Stimulated activated CD8-positive, alpha-beta memory T cell treated with anti-CD3 and anti-CD28 coated beads, Interleukin-7, amount 100 ng/mL, for 24 hours (primary cell): ENCODE measurements around the gene TMEM154.

Experiments used
- DNase-seq: peaks from one replicate; pipeline ENCODE4 v3.0.0-alpha.2; 2020; ENCODE audit warnings: low read depth

The TMEM154 gene

DNA sequence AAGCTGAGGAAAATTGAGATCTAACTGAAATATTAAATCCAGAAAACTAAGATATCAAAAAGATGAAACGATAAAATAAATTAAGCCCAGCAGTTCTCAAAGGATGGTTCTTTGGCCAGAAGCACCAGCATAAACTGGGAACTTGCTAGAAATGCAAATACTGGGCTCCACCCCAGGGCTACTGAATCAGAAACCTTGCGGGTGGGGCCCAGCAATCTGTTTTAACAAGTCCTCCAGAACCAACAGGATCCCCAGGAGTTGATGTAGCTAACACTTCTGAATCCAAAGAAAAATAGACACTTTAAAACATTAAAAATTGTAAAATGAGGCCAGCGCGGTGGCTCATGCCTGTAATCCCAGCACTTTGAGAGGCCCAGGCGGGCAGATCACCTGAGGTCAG, 14.1 kb upstream of the TMEM154 start:
- DNase-seq, result no peak

DNA sequence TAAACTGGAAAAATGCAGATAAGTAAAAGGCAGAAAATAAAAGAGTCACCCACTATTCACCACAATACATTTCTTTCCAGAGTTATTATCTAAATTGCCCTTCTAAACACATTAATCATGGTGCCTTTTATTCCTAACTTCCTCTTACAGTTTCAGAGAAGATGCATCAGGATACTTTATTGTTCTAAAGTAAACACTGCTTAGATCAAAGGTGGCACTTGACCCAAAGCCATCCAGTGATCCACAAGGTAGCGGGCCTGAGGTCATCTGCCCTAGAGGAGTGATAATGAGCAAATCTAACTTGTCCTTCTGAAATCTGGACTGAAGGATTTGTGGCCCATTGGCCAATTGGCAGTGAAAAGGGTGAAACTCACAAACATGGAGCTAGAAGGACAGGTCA, 12.0 kb upstream of the TMEM154 start:
- DNase-seq, result no peak

DNA sequence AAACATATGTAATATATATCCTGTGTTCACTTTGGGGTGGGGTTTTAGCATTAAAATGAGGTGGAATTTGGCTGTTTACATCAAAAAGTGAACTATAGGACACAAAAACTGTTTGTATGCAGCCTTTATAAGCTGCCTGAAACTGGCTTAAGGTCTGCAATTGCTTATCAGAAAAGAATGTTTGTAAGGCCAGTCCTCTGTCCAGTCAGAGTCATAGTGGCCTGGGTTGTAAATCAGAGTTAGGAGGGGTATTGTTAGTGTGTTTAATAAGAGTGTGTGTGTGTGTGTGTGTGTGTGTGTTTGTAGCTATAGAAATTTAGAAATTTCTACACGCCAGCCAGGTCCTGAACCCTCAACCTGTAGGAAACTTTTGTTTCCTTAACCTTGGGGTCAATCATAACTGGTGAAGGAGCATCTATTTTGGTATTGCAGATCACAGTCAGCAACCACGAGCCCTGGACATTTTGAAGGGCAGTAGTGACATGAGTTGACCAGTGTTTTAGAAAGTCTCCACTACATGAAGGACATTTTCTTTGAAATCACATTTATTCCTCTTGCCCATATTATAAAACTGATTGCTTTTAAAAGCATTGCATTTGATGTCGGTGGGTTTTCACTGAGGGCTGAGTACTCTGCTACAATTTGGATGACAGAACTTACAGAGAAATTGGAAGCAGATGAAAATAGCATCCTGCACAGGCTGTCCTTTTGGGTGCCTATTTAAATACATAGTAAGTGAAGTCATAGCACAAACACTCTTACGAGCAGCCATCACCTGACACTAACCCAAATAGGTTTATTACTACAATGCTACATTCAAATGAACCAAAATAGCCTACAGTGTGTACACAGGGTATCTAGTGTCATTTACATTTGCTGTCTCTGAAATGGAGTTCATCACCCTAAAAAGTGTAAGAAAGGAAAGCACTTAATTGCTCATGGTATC, 11.2 kb upstream of the TMEM154 start:
- DNase-seq, result no peak

DNA sequence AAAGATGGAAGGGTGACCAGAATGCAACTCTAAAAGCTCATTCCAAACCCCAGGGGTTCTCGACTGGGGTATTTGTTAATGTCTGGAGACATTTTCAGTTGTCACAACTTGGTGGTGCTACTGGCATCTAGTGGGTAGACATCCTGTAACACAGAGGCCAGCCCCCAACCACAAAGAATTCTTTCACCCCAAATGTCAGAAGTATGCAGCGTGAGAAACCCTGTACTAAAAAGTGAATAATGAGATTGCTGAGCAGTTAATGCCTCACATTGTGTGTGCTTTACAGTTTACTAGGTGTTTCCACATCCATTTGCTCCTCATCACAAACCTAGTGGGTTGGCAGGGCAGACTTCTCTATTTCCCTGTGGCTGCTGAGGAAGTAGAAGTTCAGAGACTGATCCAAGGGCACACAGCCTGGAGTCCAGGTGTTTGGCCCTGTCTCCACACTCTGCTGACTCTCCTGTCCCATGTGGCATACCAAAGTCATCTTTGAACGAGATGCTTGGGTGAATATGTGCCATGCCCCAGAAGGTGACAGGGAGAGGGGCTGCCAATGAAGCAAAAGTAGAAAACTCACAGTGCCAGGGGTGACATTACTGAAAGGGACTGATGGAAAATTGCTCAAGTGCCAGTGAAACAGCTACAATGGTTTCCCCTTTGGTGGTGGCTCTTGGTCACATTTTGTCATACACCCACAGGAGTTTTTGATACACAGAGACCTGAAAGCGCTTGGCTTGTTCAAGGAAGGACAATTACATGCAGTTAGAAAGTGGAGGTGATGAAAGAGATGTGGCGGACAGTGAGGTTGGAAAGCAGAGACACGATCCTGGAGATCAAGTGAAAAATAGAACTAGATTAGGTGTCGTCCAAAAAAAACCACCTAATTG, 10.1 kb upstream of the TMEM154 start:
- DNase-seq, result no peak

DNA sequence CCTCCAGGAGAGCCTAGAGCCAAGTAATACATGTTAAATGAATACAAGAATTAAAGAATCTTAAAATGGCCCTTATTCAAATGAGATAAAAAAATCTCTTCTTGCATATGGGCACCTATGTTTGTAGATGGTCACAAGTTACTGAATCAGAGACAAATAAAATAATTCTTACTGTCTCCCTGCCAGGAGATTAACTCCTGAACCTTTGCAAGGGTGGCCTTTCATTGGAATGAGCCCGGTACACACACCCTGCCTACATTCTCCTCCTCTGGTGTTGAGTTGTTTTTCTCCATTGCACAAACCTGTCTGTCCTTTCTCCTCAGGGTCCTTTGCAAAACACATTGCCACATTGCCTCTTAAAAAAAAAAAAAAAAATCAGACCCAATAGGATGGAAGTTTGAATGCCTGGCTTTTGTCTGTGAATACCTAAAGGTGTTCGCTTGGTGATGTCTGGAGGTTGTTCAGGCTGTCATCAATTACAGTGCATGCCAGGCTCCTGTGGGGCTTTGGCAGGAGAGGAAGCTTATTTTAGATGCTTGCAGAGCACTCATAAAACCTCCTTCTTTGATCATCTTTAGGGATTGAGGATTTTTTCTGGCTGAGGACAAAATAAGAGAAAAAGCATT, 8.3 kb upstream of the TMEM154 start:
- no peak for DNase-seq

DNA sequence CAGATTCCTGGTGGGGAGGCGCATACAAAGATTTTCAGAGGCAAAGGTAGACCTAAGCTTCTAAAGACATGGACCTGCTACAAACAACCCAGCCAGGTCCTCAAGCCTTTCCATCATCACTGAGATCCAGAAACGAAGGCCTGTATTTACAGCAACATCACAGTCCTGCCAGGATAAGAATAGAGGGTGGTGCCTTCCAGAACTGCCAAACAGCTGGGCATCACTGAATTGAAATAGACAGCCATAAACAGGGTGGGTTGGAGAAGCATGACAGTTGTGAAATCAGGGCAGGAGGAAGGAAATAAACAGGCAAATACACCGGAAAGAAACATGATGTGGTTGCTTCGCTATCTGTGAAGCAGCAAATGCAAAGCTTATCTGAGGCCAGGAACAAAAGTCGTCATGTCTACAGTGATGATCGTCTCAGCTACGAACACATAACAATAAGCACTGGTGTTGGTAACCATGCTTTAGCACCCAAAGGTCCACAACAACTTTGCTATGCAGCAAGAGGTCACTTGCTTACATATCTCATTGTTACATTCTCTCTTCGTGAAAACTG, 6.7 kb upstream of the TMEM154 start:
- no peak for DNase-seq

DNA sequence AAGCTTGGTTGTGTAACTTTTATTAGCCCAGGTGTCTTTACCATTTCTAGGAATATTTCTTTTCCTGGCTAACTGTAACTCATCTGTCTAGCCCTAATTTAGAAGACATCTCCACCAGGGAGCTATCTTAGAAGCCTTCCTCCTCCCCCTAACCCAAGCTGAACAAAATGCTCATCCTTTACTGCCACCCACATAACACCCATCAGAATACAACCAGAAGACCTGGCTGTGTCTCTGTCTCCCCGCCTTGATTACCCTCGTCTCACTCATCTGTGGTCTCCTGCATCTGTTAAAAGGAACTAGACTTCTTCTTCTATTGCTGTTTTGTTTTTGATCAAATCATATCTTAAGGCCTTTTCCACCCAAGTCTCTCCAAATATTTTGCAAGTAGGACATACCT, 4.8 kb upstream of the TMEM154 start:
- DNase-seq, result no peak

DNA sequence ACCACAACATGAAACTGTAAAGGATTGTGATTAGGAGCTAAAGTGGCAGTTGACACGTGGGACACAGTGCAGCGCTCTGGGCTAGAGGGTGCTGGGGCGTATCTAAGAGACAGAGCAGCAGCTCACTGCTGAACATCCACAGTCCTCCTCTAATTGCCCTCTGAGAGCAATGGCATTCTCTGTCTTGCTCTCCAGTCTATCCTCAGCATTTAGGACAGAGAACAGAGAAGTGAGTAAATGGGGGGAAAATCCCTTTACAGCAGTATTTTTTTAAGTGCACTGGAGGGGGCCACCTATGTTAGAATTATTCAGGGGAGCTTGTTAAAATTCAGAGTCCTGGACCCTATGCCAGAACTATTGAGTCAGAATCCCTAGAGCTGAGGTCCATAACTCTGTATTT, 4.2 kb upstream of the TMEM154 start:
- DNase-seq, result no peak

DNA sequence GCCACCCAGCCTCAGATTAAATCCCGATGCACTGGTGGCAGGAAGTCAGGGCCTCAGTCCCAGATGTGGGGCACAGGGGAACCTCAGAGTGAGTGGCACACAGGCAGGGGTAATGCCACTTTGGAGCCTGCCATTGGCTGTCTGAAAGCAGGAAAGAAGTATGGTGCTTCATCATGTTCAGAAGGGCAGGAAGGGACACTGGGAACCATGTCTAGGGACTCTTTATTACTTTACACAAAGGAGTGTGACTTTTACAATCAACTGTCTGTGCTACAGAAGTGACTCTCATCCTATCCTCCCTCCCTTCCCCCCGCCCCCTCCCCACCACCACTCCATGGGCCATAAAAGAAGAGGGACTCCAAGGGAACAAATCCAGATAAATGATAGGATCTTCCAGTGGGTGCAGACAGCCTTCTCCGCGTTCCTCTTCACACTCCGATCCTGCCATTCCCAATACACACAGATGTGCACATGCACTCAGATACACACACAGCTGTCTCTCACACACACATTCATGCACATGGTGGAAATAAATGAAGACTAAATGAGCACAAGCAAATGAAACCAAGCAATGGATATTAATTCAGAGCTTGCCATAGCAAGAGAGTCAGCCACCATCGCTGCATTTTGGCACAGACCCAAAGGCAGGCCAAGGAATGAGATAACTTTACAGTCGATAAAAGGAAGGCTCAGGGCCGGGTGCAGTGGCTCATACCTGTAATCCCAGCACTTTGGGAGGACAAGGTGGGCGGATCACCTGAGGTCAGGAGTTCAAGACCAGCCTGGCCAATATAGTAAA, 2.5 kb upstream of the TMEM154 start:
- no peak for DNase-seq

DNA sequence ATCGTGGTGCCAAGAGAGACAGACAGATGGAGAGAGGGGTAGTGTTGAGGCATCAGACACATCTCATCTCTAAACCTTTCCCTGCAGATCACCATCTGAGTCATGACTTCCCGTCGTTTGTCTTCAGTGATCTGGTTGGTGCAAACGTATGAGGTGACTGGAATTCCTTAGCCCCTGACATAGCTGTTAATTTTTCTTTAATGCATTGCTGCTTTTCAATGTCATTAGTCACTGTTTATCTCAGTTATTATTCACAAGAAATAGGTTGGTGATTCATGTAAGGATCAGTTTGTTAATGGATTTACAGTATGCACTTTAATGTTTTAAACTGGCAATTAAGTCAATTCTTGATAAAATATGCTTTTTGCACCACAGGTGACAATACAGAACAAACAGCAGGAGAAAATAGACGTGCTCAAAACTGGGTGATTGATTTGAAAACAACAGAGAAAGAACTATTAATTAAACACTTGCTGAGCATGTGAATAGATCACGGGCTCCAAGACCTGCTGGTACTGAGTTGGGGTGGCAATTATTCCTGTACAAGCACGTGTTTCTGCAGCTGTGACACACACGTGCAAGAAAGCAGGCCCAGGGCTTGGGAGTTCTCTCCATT, 1.3 kb upstream of the TMEM154 start:
- DNase-seq, result no peak

DNA sequence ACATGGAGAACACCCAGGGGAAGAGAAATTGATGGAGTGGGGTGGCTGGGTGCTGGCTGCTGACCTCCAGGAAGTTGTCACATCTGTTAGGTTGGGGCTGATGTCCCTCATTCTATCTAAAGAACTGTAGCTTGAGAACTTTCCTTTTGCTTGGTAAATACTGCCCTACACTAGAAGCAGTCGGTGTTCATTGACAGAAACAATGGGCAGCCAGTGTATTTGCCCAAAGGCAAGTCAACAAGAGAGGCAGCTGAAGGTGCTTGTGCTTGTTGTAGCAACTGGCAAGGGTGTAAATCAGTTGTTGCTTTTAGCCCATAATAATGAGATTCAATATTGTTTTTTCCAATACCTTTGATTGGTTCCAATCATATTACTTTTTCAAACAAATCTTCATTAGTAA, 956 bp downstream of the TMEM154 start:
- DNase-seq, result no peak

DNA sequence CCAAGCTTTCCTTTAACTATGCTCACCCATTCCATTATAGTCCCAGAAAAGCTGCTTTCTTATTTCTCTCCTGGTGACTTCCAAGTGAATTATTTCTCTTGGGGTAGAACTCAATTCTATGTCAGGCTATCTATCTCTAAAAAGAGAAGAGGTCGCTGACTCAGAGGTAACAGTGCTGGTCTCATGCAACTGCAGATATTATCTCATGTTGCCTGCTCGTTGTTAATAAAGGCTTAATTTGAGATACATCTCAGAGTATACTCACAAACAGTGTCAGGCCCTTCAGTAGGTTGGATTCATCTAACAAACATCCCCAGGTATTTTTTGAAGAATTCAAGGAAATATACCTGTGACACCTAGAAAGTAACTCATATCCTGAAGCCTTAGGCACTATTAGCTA, 2.7 kb downstream of the TMEM154 start:
- no peak for DNase-seq

DNA sequence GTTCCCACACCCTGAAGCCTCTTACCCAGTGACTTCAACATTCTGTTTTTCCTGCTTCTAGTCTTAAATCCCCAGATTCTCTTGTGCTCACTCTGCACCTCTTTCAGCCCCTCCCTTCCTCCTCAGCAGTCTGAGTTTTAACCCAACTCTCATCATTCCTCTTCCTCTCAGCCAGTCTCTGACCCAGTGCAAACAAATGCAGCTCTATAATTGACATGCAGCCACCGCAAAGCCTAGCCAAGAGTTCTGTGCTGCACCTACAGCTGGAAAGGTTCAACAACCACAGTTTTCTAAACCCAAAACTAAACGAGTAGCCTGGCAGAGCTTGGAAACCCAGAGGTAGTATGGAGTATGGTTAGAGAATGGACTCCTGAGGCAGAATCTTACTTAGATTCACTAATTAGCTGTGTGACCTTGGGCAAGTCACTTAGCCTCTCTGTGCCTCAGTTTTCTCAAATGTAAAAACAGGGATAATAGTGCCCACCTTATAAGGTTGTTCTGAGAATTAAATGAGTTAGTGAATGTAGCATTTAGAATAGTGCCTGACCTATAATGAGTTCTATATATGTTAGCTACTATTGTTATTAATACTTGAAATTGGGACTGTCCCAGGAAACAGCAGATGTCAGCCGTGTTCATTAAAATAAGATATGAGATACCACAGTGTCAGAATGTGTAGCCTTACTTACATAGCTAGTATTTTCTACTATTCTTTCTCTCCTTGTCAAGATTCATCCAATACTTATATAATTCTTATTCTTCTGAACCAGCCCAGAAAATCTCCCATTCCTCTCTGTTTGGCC, 3.5 kb downstream of the TMEM154 start:
- no peak for DNase-seq

DNA sequence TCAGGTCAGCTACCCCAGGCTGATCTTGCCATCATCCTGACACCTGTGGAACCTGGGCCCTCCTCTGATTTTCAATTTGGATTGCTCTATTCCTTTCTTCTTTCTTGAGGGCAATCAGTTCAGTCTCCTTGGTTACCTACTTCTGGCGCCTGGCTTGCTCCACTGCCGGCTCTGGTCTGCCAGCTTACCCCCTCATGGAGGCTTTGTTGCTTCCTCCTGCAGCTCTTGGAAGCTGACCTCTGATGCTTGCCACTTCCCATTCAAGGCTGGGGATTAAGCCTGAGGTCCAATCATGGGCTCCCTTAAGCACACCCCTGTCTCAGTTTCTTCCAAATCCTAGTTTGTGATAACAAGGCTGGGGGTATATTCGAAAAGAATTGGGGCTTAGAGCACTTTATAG, 5.4 kb downstream of the TMEM154 start:
- DNase-seq, result no peak

DNA sequence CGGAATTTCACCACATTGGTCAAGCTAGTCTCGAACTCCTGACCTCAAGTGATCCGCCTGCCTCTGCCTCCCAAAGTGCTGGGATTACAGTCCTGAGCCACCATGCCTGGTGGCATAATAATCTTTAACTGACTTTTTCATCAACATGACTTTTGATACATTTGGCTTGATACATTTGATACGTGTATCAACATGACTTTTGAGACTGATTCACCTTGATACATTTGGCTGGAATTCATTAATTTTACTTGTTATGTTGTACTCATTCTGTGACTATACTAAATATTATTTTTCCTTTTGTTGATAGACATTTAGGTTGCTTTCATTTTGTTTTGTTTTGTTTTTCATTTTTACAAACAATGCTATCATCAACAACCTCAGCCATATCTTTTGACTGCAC, 6.3 kb downstream of the TMEM154 start:
- no peak for DNase-seq

DNA sequence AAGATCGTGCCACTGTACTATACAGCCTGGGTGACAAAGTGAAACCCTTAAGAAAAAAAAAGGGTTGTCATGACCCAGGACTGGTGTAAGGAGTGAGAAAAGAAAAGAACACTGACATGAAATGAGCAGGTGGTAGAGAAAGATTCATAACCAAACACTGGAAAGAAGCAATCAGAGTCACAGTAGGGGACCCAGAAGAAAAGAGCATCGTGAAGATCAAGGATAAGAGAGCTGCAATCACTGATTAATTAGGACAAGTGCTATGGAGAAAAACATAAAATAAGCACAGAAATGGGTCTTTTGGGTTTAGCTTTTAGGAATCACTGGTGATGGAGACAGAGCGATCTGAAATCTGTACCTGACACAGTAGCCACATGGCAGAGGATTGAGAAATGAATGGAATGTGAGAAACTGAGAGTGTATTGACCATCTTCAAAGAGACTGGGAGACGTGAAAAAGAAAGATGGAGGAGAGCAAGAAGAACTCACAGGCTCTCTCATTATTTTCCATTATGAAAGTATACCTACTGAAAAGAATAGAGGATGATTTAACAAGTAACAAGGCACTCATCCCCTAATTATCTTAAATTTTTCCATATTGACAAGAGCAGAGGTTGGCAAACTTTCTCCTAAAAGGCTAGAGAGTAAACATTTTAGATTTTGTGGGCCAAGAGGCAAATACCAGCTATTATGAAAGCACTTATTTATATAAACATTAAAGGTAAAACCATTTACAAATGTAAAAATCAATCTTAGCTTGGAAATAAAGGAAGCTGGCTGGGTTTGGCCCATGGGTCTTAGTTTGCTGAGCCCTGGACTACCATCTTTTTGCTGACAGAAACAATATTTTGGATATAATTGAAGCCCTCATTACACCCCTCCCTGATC, 7.3 kb downstream of the TMEM154 start:
- DNase-seq, result no peak

DNA sequence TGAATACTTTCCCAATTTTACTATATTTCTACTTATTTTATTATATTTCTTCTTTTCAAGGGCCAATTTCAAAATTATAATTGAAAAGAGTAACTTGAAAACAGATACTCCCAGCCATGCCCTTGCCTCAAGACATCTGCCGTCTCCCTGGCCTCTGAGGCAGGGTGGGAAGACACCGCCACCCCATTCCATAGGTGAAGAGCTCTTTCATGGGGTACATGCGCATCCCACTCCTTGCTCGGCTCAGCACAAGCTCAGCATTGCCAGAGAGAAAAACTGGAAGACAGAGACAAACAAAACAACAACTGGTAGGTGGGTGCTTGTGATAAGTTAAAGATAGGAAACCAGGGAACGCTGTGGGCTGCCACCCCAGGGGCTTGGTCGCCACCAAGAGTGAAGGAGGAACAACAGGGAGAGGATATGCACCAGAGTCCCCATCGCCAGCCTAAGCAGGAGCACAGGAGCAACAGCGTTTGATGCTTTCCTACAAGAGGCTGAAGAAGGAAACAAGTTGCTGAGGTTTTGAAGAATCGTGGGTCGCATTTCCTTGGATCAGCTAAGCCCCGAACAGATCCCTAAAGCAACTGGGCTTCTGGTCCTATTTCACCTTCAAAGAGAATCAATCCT, 11.3 kb downstream of the TMEM154 start:
- DNase-seq, result no peak

DNA sequence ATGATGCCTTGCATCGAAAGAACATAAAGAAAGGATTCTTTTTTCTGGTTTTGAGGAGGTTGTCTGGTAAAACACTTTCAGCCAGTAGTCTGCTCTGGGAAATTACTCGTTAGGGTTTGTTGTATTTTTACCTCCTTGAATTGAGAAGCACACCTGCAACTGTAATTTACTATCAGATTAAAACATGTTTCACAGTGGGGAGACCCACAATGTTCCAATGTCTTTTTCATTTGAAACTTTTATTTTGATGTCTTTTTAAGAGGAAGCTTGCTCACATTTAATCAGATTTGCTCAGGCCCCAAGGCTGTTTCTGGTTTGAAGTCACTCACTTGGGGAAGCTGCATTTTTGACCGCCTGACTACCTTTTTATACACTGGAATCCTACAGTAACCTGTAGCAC, 12.0 kb downstream of the TMEM154 start:
- no peak for DNase-seq

DNA sequence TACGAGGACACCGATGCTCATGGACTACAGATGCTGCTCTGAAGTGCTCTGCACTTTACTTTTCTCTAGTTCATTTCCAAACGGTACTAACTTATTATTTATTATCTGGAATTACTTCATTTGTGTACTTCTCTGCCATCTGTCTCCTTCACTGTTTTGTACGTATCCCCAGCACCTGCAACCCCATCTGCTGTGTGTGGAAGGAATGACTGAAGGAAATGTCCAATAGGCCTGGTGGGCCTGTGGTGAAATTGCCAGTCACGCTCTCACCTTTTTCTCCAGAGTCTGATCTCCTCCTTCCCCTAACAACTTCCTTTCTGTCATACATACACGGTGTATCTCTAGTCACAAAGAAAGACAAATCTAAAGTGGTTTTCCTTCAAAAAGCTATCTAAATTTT, 12.9 kb downstream of the TMEM154 start:
- DNase-seq, result no peak
